OCI-LY7 (cell line): ENCODE data around the gene AAGAB.

Source experiments
- CTCF ChIP-seq: fragments of 200-600 bp; sonication (generic); conservative IDR thresholded peaks from 2 replicates; pipeline ENCODE4 v1.5.1; 2014; ENCODE audit warnings: mild to moderate bottlenecking, antibody characterized with exemption, low read length, moderate library complexity, mixed read lengths
- EZH2phosphoT487 ChIP-seq: fragments of 200-600 bp; sonication (generic); IDR thresholded peaks from 2 replicates; pipeline ENCODE4 v1.6.1; 2018; ENCODE audit warnings: low read depth, borderline replicate concordance, mild to moderate bottlenecking, mixed run types, antibody characterized with exemption, low read length, moderate library complexity, mixed read lengths

DNA sequence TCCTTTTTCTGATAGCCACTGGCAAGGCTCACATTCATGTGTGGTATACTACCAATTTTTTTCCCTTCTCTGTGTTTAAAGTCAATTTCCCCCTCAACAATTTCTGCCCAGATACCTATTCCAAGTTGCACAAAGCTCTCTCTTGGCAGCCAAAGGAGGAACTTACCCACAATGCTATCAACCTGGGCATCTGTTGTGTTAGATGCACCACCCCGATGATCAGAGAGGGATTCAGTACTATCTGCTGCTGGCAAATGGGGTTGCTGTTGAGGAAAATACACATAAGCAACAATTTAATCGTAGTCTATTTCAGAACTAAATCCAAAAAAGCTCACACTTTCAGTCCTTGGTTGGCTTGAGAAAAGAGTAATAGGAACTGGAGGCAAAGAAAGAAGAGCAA, 46.1 kb downstream of the AAGAB start:
- TF ChIP-seq CTCF (no peak), EZH2phosphoT487 (no peak)
